8988T (cell line): ENCODE measurements around the gene C1QBP.
A peak's percentile ranks its signal among the peaks of the same experiment; 100 is the strongest.
"Not testable (repeated sequence)": the region's sequence is repeated elsewhere in the genome, so short reads cannot be mapped to it uniquely, and the experiment has no call there.

Experiments
- DNase-seq: peaks from one replicate; pipeline ENCODE4 v3.0.0; 2011

The C1QBP gene

DNA sequence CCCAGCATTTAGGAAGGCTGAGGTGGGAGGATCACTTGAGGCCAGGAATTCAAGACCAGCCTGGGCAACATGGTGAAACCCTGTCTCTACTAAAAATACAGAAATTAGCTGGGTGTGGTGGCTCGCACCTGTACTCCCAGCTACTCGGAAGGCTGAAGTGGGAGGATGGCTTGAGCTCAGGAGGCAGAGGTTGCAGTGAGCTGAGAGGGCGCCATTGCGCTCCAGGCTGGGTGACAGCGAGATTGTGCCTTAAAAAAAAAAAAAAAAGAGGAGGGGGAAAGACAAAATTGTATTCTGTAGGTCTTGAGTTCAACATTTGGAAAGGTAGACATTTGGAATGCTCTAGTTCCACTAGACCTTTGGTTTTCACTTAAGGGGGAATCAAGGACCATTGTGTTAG is 7.7 kb downstream of the C1QBP start:
- DNase-seq: not testable (repeated sequence)

DNA sequence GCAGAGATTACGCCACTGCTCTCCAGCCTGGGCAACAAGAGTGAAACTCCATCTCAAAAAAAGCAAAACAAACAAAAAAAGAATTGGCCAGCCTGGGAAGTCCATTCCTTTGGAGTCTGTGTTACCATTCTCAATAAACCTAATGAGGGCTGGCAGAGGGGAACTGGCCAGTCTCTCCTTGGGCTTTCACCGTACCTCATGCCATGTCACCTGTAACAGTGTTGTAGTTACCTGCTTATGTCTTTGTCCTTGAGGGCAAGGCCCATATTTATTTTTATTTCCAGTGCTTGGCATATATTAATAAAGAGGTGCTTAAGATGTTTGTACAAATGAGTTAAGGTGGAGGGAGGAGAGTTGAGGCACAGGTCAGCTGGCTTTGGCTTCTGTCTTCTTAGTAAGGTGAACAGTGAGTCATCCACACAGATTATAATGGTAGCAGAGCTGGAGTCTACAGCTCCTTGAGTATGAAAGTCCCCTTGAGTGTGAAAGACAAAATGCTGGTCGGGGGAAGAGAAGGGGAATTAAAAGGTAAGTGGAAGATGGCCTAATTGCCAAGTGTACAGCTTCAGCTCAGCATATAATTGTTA is 8.4 kb downstream of the C1QBP start:
- no peak for DNase-seq

DNA sequence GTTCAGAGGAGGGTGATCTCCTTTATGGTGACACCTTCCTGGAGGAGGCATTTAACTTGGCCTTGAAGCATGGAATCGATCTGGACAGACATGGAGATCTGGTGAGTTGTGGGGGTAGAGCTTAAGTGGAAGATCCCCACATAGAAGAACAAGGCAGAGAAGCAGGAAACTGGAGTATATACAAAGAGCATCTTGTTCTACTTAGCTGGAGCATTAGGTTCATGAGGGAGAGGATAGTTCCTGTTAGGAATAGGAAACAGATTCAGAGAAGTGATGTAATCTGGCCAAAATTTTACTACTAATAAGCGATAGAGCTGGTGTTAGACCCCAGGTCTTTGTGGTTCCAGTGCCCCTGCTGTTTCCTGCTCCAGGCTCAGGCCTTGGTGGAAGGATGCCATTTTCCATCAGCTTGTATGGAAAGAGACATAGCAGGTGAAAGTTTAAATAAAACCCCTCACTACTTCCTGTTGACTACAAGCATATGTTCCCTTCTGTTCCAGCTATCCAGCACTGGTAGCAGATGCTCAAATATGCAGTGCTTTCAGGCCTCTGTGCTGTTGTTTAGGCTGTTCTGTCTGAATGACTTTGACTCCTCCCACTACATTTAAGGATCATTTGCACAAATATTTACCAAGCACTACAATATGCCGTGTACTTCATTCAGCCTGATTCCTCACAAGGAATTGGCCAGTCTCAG is 9.6 kb downstream of the C1QBP start:
- DNase-seq: no peak

DNA sequence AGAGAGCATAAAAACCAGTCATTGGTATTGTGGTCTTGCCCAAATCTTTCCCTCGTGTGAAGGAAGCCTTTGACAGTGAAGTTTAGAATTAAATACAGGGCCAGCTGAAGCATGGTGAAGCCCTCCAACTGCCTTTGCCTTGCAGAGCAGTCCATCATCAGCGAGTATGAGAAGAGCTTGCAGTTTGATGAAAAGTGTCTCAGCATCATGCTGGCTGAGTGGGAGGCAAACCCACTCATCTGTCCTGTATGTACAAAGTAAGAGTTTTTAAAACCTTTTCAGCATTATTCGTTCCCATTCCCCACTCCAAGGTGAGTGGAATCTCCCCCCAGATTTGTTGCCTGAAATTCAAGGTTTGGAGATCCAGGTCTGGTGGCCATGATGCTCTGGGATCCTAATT is 13.1 kb downstream of the C1QBP start:
- DNase-seq: no peak

DNA sequence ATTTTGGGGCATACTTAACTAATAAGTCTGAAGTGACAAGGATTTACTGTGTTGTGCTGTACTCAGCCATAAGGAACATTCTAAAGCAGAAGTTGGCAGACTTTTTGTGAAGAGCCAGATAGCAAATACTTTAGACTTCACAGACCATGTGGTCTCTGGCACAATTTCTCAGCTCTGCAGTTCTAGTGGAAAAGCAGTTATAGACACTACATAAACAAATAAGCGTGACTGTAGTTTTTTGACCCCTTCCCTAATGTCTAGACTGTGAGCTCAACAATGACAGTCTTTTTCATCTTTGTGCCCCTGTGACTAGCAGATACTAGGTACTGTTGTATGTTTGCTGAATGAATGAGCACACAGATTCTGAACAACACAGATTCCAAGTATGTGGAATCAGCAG is 14.0 kb downstream of the C1QBP start:
- DNase-seq: no peak

DNA sequence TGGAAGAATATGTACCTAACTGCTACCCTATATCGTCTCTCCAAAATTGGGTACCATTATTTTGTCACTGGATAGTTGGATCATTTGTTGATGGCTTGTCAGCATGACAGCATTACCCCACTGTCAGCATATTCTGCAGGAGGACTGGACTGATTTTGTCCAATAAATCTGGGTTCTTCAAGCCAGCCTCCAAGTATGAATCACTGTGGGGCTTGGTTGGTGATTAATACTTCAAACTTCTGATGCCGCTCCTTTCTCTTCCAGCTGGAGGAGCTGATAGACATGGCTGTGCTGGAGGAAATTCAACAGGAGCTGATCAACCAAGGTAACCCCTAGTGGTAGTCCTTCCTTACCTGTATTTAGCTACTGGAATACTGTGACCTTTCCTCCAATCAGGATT is 16.4 kb downstream of the C1QBP start:
- DNase-seq: no peak

DNA sequence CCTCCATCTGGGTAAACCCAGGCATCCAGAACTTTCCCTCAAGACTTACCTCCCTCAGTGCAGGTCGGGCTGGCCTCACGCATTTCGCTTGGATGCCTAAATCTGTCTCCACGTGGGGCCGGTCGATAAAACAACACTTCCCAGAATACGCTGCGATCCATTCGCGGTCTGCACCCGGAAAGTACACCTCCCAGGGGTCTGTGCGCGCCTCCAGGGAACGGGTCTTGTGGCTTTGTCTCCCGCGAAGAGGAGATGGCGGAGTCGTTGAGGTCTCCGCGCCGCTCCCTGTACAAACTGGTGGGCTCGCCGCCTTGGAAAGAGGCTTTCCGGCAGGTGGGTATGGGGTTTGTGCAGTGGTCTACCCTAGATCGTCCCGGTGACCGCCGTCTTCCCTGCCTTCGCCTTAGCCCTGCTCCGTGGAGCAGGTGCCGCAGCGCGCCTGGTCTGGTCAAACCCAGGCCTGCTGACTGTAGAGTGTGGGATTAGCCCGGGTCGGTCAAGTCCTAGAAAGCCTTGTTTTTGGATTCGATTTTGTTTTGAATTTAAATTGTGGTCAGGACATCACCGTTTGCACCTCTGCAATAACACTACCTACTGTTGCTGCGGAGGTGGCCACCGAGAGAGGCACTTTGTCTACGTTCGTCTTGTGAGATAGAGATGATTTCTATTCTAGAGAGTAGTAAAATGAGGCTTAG is 18.8 kb downstream of the C1QBP start, which contains the start of gene RPAIN:
Gene RPAIN, plus strand, starts transcription at position 224 of the 695 bp plus-strand sequence. Its CDS starts 29 bp downstream, at position 253.
- peak; percentile 34 for DNase-seq

DNA sequence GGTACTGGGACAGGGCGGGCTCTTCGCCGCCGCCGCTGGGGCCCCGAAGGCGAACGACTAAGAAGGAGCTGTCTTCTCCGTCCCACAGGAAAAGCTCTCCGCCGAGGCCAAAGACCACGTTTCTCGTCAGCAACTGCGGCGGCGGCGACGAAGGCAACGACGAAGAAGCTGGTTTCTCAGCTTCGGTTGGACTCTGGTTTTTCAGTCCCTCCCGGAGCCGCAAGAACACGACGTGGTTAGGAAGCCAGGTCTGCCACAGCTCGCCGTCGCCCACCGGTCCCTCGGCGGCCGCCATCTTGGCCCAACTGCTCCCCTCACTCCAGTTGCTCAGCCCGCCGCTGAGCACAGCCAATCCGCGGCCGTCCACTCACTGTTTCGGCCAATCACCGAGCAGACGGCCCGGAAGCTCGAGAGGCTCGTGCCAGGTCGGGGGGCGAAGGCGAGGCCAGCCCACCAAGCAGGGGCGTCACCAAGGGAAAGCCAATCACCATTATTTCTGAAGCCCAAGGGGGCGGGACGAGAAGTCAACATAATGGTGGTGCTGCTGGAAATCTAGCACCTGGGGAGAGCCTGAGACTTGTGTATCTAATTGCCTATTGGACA is 19.5 kb downstream of the C1QBP start, which contains the start of gene NUP88:
Gene NUP88, minus strand, starts transcription at position 307 of the 603 bp plus-strand sequence. Its CDS starts 12 bp downstream, at position 295.
- peak; percentile 63 for DNase-seq

DNA sequence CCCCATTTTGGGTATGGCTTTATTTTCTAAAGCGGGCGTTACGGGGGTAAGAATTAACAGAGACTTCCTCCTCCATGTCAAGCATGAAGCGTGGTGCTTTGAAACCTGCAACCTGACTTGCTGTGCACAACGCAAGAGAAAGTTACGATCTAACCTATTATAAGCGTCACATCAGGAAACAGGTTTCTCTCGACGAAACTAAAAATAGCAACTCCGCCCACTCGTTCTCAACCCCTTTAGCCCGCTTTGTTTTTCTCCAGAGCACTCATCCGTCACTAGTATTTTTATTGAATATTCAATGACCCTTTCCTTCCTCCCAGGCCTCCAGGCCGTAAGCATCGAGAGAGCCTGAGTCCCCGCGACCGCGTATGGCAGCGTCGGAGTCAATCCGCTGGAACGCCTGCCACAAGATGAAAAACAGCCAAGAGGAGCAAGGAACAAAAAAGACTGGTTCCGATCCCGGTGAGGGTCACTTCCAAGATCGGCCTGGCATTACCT is 20.0 kb downstream of the C1QBP start:
- no peak for DNase-seq

DNA sequence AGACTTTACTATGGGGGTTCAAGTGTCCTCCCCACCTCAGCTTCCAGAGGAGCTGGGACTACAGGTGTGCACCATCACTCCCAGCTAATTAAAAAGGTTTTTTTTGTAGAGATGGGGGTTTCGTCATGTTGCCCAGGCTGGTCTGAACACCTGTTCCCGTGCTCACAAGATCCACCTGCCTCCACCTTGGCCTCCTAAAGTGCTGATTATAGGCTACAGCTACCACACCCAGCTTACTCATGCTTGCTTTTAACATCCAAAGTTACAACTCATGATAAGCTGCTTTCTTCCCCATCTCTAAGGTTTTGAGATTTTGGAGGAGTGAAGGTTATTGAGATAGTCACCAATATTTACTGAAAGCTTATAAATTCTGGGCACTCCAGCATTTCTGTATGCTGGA is 22.1 kb downstream of the C1QBP start:
- no peak for DNase-seq

DNA sequence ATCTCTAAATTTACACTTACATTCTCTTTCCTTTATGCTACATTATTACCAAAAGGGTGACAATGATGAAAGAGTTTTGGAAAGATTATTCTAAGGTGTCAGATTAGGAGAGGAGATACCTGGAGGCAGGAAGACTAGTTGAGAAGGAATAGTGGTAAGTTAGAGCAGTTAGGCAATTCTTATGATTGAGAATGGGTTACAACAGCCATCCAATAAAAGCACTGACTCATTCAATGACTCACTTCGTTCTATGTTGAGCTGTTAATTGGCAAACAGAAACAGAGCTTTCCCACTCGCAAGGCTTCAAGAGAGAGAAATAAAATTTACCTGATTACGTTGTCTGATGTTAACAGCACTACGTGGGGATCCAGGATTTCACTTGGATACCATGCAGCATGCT is 25.3 kb downstream of the C1QBP start:
- no peak for DNase-seq

DNA sequence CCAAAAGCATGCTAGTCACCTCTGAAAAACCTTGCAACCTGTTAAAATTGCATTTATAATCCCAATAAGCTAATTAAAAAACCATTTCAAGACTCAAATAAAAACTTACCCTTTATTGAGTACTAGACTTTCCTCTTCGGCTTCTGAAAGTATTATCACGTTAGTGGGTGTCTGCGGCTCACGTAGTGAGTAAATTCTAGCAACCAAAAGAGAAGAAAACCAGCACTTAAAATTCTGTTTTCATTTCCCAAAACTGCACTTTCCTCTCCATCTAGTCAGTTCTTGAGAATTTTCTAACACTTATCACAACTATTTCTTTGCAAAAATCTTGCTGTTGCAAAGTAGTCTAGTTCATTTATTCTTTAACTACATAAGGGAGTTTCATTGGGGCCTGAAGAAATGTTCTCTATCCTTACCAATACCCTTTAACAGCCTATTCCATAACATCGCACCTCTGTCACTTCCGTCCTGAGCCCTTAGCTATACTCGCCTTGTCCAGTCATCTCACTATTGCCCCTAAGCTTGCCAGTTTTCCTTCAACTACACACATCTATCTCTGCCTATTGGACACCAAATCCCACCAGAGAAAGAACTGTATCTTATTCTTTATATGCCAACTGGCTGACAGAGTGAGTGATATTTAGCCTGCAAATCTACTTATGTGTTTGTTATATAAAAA is 28.2 kb downstream of the C1QBP start:
- DNase-seq: no peak

DNA sequence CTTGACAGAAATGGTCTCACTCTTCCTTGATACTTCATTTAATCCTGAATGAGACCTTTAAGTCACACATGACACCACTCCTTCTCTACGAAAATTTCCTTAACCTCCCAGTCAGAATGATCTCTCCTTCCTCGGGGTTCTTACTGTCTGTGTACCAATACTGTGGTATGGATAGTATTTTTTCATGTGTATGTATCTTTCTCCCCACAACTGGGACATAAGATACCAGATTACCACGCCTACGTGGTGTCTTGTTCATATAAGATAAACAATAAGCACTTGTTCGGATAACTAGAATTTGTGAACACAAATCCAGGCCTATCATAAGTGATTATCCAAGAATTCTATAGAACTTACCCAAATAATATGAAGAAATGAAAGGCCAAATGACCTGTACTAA is 30.8 kb downstream of the C1QBP start:
- DNase-seq: no peak

DNA sequence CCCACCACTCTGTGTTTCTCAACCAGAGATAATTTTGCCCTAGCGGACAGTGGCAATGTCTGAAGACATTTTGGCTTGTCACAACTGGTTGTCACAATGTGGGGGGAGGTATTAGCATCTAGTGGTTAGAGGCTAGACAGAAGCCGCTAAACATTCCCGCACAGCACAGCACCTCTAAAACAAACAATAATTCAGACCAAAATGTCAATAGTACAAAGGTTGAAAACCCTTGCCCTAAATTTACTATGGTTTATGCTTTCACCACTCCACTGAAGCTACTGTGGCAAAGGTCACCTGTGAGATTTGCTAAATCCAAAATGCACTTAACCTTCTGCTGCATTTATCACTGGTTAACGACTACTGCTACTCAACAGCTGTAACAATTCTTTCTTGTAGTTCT is 33.6 kb downstream of the C1QBP start:
- DNase-seq: no peak

DNA sequence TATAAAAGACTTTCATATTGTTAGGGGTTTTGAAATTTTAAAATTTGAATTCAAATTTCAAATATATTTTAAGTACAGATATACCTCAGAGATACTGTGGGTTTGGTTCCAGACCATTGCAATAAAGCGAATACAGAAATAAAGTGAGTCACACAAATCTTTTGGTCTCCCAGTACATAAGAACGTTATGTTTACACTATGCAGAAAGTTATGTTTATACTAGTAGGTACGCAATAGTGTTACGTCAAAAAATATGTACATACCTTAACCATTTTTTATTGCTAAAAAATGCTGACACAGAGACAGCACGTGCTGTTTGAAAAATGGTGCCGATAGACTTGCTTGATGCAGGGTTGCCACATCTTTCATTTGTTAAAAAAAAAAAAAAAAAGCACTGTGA is 39.2 kb downstream of the C1QBP start:
- no peak for DNase-seq

DNA sequence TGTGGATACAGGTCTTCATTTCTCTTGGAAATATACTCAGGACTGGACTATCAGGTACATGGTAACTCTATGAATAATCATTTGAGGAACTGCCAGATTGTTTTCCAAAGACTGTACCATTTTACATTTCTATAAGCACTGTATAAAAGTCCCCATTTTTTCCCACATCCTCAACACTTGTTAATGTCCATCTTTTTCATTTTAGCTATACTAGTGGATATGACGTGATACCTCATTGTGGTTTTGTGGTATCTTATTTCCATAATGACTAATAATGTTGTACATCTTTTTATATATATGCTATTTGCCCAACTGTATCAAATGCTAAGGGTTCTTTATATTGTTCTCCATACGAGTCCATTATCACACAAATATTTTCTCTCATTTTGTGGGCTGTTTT is 42.3 kb downstream of the C1QBP start:
- DNase-seq: no peak

DNA sequence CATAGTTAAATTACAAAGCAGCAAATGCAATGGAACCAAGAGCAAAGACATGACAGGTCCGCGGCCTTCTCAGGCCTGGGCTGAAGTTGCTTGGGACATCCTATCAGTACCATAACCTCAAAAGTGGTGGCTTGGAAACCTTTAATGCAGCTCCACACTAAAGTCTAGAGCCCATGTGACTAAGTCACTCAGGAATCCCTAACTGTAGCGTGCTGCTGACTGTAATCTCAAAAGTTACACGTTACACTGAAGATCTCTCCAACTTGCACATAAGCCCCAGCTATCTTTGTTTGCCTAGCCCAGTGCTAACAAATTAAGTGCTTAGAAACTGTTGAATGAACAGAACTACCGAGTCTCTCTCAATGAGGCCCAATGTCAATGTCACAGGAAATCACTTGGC is 47.3 kb downstream of the C1QBP start:
- no peak for DNase-seq
